Measurements from ENCODE around the gene CWC27.

The CWC27 gene

GRCh38 chr5:64972591-64972990, 203.9 kb downstream of the CWC27 start:
- no peak for TF ChIP-seq POLR2A (IDR thresholded peaks at IDR 0.05; ENCODE audit: low read depth, low read length)
- FAIRE-seq: no peak
- no peak for DNase-seq (ENCODE audit: insufficient read length, low spot score)

DNA sequence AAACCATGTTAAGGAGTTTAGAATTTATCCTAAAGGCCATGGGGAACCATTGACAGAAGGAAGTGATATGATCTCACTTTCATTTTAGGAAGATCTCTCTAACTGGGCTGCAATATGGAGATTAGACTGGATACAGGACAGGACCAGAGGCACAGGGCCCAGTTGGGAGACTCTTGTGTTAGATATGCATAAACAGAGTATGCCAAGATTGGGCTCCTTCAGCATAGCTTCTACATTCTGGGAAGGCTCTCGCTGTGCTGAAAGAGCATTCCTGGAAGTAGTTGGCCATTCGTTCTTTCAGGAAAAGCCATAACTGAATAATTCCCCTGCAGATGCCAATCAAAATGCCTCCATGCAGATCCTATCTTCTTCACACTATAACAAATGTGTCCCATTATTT, 204.5 kb downstream of the CWC27 start:
- TF ChIP-seq POLR2A (IDR thresholded peaks at IDR 0.05; ENCODE audit: low read depth, low read length): no peak
- FAIRE-seq (no peak), DNase-seq (ENCODE audit: insufficient read length, low spot score) (no peak)

GRCh38 chr5:64977779-64978178, 209.0 kb downstream of the CWC27 start:
- FAIRE-seq (peak; percentile 72), DNase-seq (ENCODE audit: insufficient read length, low spot score) (no peak)
- no peak for TF ChIP-seq POLR2A (IDR thresholded peaks at IDR 0.05; ENCODE audit: low read depth, low read length)

DNA sequence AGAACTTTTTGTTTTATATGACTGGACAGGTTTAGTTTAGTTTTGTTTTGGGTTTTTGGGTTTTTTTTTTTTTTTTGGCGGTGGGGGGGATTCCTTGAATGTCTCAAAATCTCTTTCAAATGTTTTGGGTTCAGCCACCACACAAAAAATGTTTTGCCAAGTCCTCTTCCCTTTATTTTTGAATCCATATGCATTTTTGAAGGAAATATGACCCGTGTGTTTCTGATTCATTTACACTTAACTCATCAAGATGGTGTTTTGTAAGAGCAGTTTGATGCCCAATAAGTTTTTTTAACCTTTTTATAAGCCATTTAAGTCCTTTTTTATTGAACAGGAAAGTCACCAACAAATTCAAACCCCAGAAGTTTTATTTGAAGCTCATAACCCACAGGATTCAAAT, 209.8 kb downstream of the CWC27 start:
- no peak for DNase-seq (ENCODE audit: insufficient read length, low spot score)
- FAIRE-seq: no peak
- no peak for TF ChIP-seq POLR2A (IDR thresholded peaks at IDR 0.05; ENCODE audit: low read depth, low read length)

DNA sequence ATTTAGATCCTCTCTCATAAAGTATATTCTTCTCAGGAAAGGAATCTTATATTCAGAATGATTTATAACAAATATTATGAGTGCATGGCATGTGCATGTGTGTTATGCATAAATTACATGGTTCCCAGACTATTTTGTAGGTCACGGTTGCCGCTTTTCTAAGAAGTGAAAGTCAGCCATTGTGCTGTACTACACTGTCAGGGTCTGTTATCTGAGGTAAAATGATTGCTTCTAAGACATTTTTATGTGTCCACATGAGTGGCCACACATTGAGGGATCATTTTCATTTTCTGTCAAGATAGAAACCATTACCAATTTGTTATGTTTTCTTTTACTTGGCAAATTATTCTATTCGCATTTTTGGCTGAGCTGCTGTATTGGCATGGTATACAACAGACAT, 210.8 kb downstream of the CWC27 start:
- TF ChIP-seq POLR2A (IDR thresholded peaks at IDR 0.05; ENCODE audit: low read depth, low read length): no peak
- FAIRE-seq: no peak
- DNase-seq (ENCODE audit: insufficient read length, low spot score): no peak

DNA sequence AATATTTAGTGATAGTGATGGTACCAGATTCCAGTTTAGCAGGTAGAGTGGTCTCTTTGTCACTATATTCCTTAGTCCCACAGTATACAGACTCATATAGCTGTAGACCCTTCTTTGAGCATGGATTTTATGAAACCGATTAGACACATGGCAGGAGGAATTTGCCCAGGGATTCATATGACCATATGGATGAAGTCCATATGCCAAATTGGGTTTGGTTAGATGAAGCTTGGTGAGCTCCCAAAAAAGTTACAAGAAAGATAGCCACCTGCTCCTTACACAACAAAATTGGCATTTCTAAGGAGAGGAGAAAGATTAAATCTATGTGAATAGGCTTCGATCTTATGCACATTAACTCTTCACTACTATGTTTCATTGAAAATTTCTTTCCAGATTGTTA, 211.4 kb downstream of the CWC27 start:
- no peak for TF ChIP-seq POLR2A (IDR thresholded peaks at IDR 0.05; ENCODE audit: low read depth, low read length)
- FAIRE-seq (no peak), DNase-seq (ENCODE audit: insufficient read length, low spot score) (no peak)

- DNase-seq (ENCODE audit: insufficient read length, low spot score) (no peak), FAIRE-seq (no peak)
- TF ChIP-seq POLR2A (IDR thresholded peaks at IDR 0.05; ENCODE audit: low read depth, low read length): no peak
Measured at GRCh38 chr5:64987768-64988167, 219.0 kb downstream of the CWC27 start.

- DNase-seq (ENCODE audit: insufficient read length, low spot score): no peak
- FAIRE-seq: no peak
- TF ChIP-seq POLR2A (IDR thresholded peaks at IDR 0.05; ENCODE audit: low read depth, low read length): no peak
Measured at GRCh38 chr5:65009207-65009606, 240.5 kb downstream of the CWC27 start.

DNA sequence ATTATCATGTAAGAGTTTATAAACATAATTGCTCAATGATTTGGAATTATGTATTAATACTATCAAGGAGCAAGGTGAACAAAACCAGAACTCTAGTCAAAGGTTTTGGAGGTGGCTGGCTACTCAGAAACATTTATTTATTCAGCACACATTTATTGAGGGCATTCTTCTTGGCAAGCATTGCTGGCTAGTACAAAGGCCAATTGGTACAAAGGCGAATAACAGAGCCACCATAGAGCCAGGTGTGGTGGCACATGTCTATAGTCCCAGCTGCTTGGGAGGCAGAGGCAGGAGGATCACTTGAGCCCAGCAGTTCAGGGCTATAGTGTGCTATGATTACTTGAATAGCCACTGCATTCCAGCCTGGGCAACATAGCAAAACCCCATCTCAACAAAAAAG, 242.1 kb downstream of the CWC27 start:
- no peak for TF ChIP-seq POLR2A (IDR thresholded peaks at IDR 0.05; ENCODE audit: low read depth, low read length)
- FAIRE-seq (no peak), DNase-seq (ENCODE audit: insufficient read length, low spot score) (no peak)

- no peak for TF ChIP-seq POLR2A (IDR thresholded peaks at IDR 0.05; ENCODE audit: low read depth, low read length)
- no peak for DNase-seq (ENCODE audit: insufficient read length, low spot score)
Measured at GRCh38 chr5:65012301-65012892, 243.7 kb downstream of the CWC27 start.

GRCh38 chr5:65013166-65013565, 244.4 kb downstream of the CWC27 start:
- FAIRE-seq (peak; percentile 52), DNase-seq (ENCODE audit: insufficient read length, low spot score) (no peak)
- no peak for TF ChIP-seq POLR2A (IDR thresholded peaks at IDR 0.05; ENCODE audit: low read depth, low read length)

More at GRCh38 chr5:65012301-65012892, 243.7 kb downstream of the CWC27 start:
- no peak for FAIRE-seq

DNA sequence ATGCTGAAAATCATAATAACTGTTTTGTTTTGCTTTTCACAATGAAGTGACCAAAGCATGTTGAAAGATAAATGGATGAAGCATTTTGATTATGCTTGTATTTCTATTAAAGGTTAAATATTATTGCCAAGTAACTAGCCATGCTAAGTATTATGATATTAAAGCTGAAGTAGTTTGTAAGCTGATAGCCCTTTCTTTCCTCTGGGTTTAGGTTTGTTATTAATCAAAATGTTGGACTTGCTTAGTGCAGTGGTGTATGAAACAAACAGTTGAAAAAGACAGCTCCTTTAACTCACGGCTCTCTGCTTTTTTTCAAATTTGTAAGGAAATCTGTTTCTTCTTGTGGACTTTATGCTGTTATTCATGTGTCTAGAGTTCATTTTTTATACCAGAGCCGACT, 246.0 kb downstream of the CWC27 start:
- TF ChIP-seq POLR2A (IDR thresholded peaks at IDR 0.05; ENCODE audit: low read depth, low read length): no peak
- FAIRE-seq (no peak), DNase-seq (ENCODE audit: insufficient read length, low spot score) (no peak)

- no peak for DNase-seq (ENCODE audit: insufficient read length, low spot score)
- no peak for FAIRE-seq
- TF ChIP-seq POLR2A (IDR thresholded peaks at IDR 0.05; ENCODE audit: low read depth, low read length): no peak
Measured at GRCh38 chr5:65015767-65016166, 247.0 kb downstream of the CWC27 start.

DNA sequence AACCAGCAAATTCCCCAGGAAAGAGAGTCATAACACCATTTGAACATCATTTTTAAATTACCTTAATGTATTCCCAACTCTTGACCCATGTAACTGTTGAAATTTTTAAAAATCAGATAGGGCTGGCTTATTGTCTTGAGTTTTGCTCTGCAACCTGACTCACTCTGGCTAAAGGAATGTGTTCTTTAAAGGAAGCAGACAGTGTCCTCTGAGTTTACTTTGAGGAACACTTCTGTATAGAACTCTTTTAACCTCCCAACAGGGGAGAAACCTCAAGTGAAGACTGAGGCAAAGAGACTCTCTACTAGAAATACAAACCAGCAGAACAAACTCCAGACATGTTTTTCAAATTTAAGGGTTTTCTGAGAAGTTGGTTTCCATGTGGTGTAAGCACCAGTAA, 248.9 kb downstream of the CWC27 start:
- no peak for DNase-seq (ENCODE audit: insufficient read length, low spot score)
- TF ChIP-seq POLR2A (IDR thresholded peaks at IDR 0.05; ENCODE audit: low read depth, low read length): no peak
- peak; percentile 36 for FAIRE-seq

- TF ChIP-seq POLR2A (IDR thresholded peaks at IDR 0.05; ENCODE audit: low read depth, low read length): no peak
- no peak for DNase-seq (ENCODE audit: insufficient read length, low spot score)
- no peak for FAIRE-seq
Measured at GRCh38 chr5:65018763-65019162, 250.0 kb downstream of the CWC27 start.

DNA sequence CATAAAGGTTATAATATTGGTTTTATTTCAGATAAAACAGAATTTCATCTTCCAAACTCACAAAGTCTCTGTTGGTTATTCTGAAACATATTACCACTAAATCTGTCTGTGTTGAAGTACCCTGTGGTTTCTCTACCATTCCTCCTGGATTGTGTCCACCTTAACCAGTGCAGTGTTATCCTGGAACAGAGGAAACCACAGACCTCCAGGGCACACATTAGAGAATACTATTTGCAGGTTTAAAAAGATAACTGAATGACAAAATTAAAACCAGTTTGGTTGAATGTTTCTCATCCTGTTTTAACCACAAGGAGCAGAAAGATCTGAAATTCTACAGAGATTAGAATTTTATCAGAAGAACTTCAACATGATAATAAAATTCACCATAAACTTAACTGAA, 251.8 kb downstream of the CWC27 start:
- DNase-seq (ENCODE audit: insufficient read length, low spot score) (no peak), FAIRE-seq (peak; percentile 71)
- no peak for TF ChIP-seq POLR2A (IDR thresholded peaks at IDR 0.05; ENCODE audit: low read depth, low read length)

Data from H54 (cell line).